ENCODE measurements around the gene RRP1. TPM values are rescaled to one million over a fixed set of nuclear protein-coding genes. Genes with fewer than 3 reads are reported as not detected.

Gene RRP1
- total RNA-seq, 1 donor from 2014 or later = 30.9 TPM

- no peak for DNase-seq (ENCODE audit: low spot score, unreplicated experiment)
- Mint-ChIP-seq H3K4me3 (ENCODE audit: low read depth) (no peak overlapping the region), H3K4me1 (ENCODE audit: low read depth) (no peaks in the 10 kb centered on the region), H3K36me3 (ENCODE audit: insufficient read depth) (peaks cover 7% of the 10 kb centered on the region), H3K27ac (no peak overlapping the region), H3K27me3 (no peaks in the 10 kb centered on the region), H3K9me3 (ENCODE audit: low read depth) (no peaks in the 10 kb centered on the region)
- no peak for TF ChIP-seq CTCF (IDR thresholded peaks at IDR 0.05; ENCODE audit: unreplicated experiment)
Observed at GRCh38 chr21:43806017-43806710, 16.8 kb downstream of the RRP1 start.

- Mint-ChIP-seq H3K4me1 (ENCODE audit: low read depth) (no peaks in the 10 kb centered on the region), H3K27ac (no peak overlapping the region), H3K9me3 (ENCODE audit: low read depth) (no peaks in the 10 kb centered on the region), H3K27me3 (peaks cover 2% of the 10 kb centered on the region), H3K4me3 (ENCODE audit: low read depth) (no peak overlapping the region), H3K36me3 (ENCODE audit: insufficient read depth) (peaks cover 2% of the 10 kb centered on the region)
- TF ChIP-seq CTCF (IDR thresholded peaks at IDR 0.05; ENCODE audit: unreplicated experiment) = no peak
- no peak for DNase-seq (ENCODE audit: low spot score, unreplicated experiment)
Observed at GRCh38 chr21:43808367-43808766, 19.0 kb downstream of the RRP1 start.

- H3K4me3 Mint-ChIP-seq (ENCODE audit: low read depth) = no peak overlapping the region
- no peak for DNase-seq (ENCODE audit: low spot score, unreplicated experiment)
- H3K9me3 Mint-ChIP-seq (ENCODE audit: low read depth) = no peaks in the 10 kb centered on the region
- no peaks in the 10 kb centered on the region for H3K4me1 Mint-ChIP-seq (ENCODE audit: low read depth)
- peaks cover 2% of the 10 kb centered on the region for H3K36me3 Mint-ChIP-seq (ENCODE audit: insufficient read depth)
- TF ChIP-seq CTCF (IDR thresholded peaks at IDR 0.05; ENCODE audit: unreplicated experiment) = no peak
- H3K27me3 Mint-ChIP-seq = peaks cover 2% of the 10 kb centered on the region
- no peak overlapping the region for H3K27ac Mint-ChIP-seq
Observed at GRCh38 chr21:43808832-43809251, 19.5 kb downstream of the RRP1 start.

- Mint-ChIP-seq H3K4me1 (ENCODE audit: low read depth) (peaks cover under 1% of the 10 kb centered on the region), H3K27me3 (peaks cover 2% of the 10 kb centered on the region), H3K27ac (peak overlapping the region; percentile 7), H3K9me3 (ENCODE audit: low read depth) (no peaks in the 10 kb centered on the region), H3K36me3 (ENCODE audit: insufficient read depth) (peaks cover 2% of the 10 kb centered on the region), H3K4me3 (ENCODE audit: low read depth) (no peak overlapping the region)
- no peak for TF ChIP-seq CTCF (IDR thresholded peaks at IDR 0.05; ENCODE audit: unreplicated experiment)
- DNase-seq (ENCODE audit: low spot score, unreplicated experiment) = no peak
Observed at GRCh38 chr21:43809346-43809799, 20.0 kb downstream of the RRP1 start.

GRCh38 chr21:43809853-43810504, 20.6 kb downstream of the RRP1 start:
- DNase-seq (ENCODE audit: low spot score, unreplicated experiment) = no peak
- Mint-ChIP-seq H3K27me3 (peaks cover 5% of the 10 kb centered on the region), H3K36me3 (ENCODE audit: insufficient read depth) (peaks cover 2% of the 10 kb centered on the region), H3K9me3 (ENCODE audit: low read depth) (no peaks in the 10 kb centered on the region), H3K4me1 (ENCODE audit: low read depth) (peaks cover 6% of the 10 kb centered on the region), H3K27ac (no peak overlapping the region), H3K4me3 (ENCODE audit: low read depth) (no peak overlapping the region)
- no peak for TF ChIP-seq CTCF (IDR thresholded peaks at IDR 0.05; ENCODE audit: unreplicated experiment)
